ENCODE measurements around the gene DNMT3L.
"Not testable (repeated sequence)": the region's sequence is repeated elsewhere in the genome, so short reads cannot be mapped to it uniquely, and the experiment has no call there.

DNA sequence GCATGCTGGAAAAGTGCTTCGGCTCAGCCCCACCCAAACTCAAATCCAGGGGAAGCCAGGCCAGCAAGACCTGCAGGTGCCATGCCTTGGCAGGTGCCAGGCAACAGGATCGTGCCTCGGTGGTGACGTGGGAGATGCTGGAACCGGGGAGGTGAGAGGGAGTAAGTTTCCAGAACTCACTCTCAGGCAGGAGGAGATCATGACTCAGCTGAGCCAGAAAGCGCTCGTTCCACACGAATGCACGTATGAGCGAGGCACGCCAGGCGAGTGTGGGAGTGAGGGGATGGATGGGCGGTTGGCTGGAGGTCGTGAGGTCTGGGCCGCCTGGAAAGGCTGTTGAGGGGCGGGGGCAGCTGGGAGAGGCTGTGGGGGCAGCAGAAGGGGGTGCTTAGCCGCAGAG lies 13.8 kb downstream of the DNMT3L start:
- TF ChIP-seq, protein P1, sequence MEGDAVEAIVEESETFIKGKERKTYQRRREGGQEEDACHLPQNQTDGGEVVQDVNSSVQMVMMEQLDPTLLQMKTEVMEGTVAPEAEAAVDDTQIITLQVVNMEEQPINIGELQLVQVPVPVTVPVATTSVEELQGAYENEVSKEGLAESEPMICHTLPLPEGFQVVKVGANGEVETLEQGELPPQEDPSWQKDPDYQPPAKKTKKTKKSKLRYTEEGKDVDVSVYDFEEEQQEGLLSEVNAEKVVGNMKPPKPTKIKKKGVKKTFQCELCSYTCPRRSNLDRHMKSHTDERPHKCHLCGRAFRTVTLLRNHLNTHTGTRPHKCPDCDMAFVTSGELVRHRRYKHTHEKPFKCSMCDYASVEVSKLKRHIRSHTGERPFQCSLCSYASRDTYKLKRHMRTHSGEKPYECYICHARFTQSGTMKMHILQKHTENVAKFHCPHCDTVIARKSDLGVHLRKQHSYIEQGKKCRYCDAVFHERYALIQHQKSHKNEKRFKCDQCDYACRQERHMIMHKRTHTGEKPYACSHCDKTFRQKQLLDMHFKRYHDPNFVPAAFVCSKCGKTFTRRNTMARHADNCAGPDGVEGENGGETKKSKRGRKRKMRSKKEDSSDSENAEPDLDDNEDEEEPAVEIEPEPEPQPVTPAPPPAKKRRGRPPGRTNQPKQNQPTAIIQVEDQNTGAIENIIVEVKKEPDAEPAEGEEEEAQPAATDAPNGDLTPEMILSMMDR (conservative IDR thresholded peaks at IDR 0.05; ENCODE audit: low read depth in 2 of 2), result not testable (repeated sequence)
- TF ChIP-seq, protein P2, sequence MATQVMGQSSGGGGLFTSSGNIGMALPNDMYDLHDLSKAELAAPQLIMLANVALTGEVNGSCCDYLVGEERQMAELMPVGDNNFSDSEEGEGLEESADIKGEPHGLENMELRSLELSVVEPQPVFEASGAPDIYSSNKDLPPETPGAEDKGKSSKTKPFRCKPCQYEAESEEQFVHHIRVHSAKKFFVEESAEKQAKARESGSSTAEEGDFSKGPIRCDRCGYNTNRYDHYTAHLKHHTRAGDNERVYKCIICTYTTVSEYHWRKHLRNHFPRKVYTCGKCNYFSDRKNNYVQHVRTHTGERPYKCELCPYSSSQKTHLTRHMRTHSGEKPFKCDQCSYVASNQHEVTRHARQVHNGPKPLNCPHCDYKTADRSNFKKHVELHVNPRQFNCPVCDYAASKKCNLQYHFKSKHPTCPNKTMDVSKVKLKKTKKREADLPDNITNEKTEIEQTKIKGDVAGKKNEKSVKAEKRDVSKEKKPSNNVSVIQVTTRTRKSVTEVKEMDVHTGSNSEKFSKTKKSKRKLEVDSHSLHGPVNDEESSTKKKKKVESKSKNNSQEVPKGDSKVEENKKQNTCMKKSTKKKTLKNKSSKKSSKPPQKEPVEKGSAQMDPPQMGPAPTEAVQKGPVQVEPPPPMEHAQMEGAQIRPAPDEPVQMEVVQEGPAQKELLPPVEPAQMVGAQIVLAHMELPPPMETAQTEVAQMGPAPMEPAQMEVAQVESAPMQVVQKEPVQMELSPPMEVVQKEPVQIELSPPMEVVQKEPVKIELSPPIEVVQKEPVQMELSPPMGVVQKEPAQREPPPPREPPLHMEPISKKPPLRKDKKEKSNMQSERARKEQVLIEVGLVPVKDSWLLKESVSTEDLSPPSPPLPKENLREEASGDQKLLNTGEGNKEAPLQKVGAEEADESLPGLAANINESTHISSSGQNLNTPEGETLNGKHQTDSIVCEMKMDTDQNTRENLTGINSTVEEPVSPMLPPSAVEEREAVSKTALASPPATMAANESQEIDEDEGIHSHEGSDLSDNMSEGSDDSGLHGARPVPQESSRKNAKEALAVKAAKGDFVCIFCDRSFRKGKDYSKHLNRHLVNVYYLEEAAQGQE (IDR thresholded peaks at IDR 0.05; ENCODE audit: unreplicated experiment), result not testable (repeated sequence)
- not testable (repeated sequence) for TF ChIP-seq EZH2phosphoT487 (IDR thresholded peaks at IDR 0.05; ENCODE audit: unreplicated experiment); NANOG (IDR thresholded peaks at IDR 0.05; ENCODE audit: borderline replicate concordance); POLR2AphosphoS5 (IDR thresholded peaks at IDR 0.05; ENCODE audit: low read depth); EZH2 (IDR thresholded peaks at IDR 0.05; ENCODE audit: low read depth, unreplicated experiment)

Data from GM23338 (cell line).